Activated CD8-positive, alpha-beta memory T cell treated with anti-CD3 and anti-CD28 coated beads, Interleukin-2, amount 50 U/mL, for 4 hours (primary cell): ENCODE data around the gene NRXN3.

Experiments
- DNase-seq: peaks from one replicate; pipeline ENCODE4 v3.0.0-alpha.2; 2020

The NRXN3 gene

GRCh38 chr14:79822034-79822433 is 1651.9 kb downstream of the NRXN3 start:
- DNase-seq, result no peak

GRCh38 chr14:79825046-79825521 is 1654.9 kb downstream of the NRXN3 start:
- no peak for DNase-seq

DNA sequence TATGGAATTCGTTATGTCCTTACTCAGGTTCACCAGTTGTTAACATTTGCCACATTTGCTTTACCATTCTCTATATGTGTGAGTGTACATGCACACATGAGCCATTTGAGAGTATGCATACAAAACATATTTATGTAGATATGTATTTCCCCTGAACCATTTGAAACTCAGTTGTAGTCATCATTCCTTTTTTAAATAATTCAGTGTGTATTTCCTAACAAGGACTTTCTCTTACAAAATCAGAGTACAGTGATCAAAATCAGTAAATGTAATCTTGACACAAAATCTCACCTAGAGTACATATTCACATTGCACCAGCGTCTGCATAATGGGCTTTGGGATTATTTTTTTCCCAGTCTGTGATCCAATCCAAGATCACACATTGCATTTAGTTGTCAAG is 1656.2 kb downstream of the NRXN3 start:
- no peak for DNase-seq

- no peak for DNase-seq
These were observed 1659.4 kb downstream of the NRXN3 start for GRCh38 chr14:79829405-79830166.

- DNase-seq, result no peak
These were observed 1661.2 kb downstream of the NRXN3 start for GRCh38 chr14:79831195-79831892.

- no peak for DNase-seq
These were observed 1663.6 kb downstream of the NRXN3 start for GRCh38 chr14:79833781-79834180.

DNA sequence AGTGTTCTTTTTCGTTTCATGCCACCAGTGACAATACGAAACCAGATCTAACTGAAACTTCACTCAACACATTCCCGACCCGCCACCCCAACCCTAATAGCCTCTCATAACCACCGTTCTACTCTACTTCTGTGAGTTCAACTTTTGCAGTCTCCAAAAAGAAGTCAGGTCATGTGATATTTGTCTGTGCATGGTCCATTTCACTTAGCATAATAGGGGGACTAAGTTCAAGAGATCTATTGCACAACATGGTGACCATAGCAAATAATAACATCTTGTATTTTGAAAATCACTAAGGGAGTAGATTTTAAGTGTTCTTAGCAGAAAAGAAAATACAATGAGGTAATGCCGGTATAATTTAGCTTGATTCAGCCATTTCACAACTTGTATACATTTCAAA is 1664.7 kb downstream of the NRXN3 start:
- no peak for DNase-seq

- no peak for DNase-seq
These were observed 1666.4 kb downstream of the NRXN3 start for GRCh38 chr14:79836577-79836976.

GRCh38 chr14:79837699-79838098 is 1667.5 kb downstream of the NRXN3 start:
- DNase-seq, result no peak

DNA sequence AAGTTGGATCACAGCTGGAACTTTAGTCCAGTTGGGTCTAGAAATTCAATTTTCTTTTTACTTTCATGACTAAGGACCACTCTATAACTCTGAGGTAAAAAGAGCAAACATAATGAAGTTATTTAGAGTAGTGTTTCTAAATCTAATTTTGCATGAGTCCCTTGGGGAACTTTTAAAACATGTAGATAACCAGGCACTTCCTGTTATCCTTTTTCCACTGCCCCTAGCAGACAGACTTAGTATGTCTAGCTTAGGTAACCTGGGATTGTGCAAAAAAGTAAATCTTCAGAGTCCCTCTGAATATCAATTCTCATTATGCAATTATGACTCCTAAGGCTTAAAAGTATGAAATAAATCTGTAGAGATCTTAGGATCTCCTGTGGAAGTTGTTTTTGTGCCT is 1669.9 kb downstream of the NRXN3 start:
- DNase-seq, result no peak

GRCh38 chr14:79840831-79841230 is 1670.7 kb downstream of the NRXN3 start:
- DNase-seq, result no peak

- no peak for DNase-seq
These were observed 1671.3 kb downstream of the NRXN3 start for GRCh38 chr14:79841433-79841832.

GRCh38 chr14:79842270-79842669 is 1672.1 kb downstream of the NRXN3 start:
- DNase-seq, result no peak

DNA sequence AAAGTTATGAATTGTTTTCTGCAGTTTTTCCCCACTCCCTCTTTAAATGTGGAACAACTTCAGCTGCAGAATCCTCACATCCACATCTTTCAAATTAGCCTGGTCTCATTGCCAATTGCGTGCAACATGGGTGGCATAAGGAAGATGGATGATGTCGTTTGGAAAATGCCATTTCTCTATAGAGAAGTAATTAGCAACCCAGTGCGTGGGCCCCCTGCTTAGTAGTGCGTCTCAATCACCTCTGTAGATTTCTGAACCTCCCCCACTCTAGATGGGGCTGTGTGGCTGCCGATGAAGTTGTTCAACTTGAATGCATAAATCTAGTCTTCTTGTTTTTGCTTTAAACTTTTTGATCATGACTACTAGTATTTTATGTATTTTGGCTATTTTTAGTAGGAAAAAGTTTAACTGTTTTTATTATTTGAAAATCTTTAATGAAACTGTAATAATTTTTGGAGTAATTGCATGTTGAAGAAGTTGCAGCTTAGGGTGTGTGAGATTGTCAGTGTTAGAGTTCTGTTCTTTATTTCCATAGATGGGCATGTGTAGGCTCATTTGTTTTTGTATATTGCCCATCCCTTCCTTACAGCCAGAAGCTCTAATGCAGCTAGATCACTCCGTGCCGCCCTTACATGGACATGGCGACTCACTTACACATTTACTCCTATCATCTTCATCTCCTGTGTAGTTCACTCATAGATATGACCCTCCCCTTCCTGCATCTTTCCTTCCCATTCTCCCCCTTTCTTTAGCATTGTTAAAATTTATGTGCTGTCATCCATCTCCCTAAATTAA is 1683.0 kb downstream of the NRXN3 start:
- DNase-seq, result no peak

- DNase-seq, result no peak
These were observed 1685.6 kb downstream of the NRXN3 start for GRCh38 chr14:79855789-79856188.

DNA sequence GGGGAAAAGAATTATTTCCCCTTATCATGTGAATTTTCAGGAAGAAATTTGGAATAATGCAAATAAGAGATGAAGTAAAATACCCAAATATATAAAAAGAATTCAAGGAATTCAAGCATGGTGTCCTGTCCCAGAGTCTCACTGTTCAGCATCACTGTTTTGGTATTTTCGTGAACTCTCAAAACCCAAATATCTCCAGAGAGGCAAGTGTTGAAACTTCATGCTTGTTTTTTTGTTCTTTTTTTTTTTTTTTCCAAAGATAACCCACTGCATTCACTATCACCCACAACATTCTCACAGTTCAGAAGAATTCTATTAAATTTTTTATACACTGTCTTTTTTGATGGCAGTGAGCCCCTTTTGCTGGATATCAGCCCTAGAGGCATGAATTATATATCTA is 1686.2 kb downstream of the NRXN3 start:
- no peak for DNase-seq

GRCh38 chr14:79861111-79861510 is 1690.9 kb downstream of the NRXN3 start:
- no peak for DNase-seq

GRCh38 chr14:79862045-79862444 is 1691.9 kb downstream of the NRXN3 start:
- DNase-seq, result no peak

DNA sequence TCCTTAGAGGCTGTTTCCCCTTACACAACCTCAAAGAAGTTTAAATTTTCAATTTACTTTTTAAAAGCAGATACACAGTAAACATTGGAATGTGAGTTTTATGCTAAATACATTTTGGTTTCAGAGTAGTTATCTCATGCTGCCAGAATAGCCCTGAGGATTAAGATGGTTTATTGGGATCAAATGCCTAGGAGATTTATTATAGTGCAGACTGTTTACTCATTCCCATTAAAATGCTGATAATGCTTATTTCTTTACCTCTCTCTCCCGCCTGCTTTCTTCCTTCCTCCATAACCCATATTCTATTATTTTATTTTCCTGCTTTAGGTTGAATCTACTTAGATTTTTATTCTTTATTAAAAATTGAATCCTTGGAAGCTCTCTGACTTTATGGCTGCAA is 1701.0 kb downstream of the NRXN3 start:
- DNase-seq, result no peak

DNA sequence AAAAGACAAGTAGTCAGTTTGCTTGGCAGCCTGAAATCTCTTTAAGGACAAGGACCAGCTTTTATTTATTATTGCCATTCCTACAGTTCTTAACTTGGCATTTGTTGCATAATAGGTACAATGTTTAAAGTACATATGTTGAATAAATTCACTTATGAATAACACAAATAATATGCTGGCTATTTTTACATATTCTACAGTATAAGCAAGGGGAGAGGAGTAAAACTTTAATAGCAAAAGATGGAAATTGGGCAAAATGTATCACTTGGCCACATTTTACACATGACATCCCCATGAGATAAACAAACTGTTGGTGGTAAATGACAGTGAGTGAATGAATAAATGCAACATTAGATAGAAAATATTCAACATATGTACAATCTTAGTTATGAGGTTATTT is 1708.1 kb downstream of the NRXN3 start:
- no peak for DNase-seq

DNA sequence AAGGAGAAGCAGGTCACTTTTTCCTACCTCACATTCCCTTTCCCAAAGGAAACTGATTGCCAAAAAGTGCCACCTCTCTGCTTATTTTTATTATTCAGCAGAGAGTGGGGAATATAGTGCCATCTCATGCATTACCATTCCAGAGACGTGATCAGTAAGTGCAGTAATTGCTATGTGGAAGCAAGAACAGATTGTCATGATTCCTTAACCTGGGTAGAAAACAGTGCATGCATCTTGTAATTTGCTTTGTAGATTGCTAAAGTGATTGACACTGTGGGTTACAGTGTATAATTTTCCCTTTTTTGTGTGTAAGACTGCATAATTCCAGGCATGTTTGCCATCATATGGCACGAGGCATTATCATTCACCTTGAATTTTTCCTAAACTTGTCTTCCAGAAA is 1708.6 kb downstream of the NRXN3 start:
- no peak for DNase-seq

DNA sequence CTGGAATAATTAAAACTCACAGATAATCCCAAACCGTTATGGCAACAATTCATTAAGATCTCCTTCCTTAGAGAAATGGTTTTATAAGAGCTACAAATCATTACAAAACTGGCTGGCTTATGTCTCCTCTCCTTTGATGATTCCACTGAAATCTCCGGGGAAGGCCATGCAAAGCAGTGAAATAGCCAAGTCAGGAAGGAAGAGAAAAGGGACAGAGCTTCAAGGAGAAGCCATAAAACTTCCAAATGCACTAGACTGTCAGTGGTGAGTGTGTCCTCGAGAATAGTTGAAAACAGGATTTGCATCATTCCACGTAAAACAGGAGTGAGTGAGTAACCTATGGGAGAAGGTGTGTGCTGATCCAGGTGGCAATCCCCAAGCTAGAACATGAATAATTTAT is 1711.1 kb downstream of the NRXN3 start:
- DNase-seq, result no peak

- no peak for DNase-seq
These were observed 1720.4 kb downstream of the NRXN3 start for GRCh38 chr14:79890527-79890926.

GRCh38 chr14:79896009-79896408 is 1725.8 kb downstream of the NRXN3 start:
- DNase-seq, result no peak
